GM12878 (cell line): ENCODE measurements around the gene KLC4.

Source experiments
- BMI1 ChIP-seq: fragments of 450-650 bp; IDR thresholded peaks from 2 replicates; pipeline ENCODE4 v1.6.1; 2016; ENCODE audit warnings: mild to moderate bottlenecking, moderate library complexity, borderline replicate concordance
- JUND ChIP-seq: IDR thresholded peaks from 2 replicates; pipeline ENCODE4 v1.6.1; 2012; ENCODE audit warnings: low read depth, mild to moderate bottlenecking, low read length, improper control_type of control experiment, moderate library complexity
- RB1 ChIP-seq: fragments of 450-650 bp; formaldehyde crosslinking; IDR thresholded peaks from 2 replicates; pipeline ENCODE4 v1.6.1; 2017; ENCODE audit warnings: mild to moderate bottlenecking, borderline replicate concordance
- SPI1 ChIP-seq: IDR thresholded peaks from 2 replicates; pipeline ENCODE4 v1.6.1; 2011; ENCODE audit warnings: low read depth, mild to moderate bottlenecking, low read length, moderate library complexity, borderline replicate concordance; ENCODE audit not compliant: insufficient read depth
- SUPT20H ChIP-seq: IDR thresholded peaks from 2 replicates; pipeline ENCODE4 v1.6.1; 2011; ENCODE audit warnings: low read depth, mild to moderate bottlenecking, low read length, moderate library complexity, borderline replicate concordance; ENCODE audit not compliant: control insufficient read depth
- TCF3 ChIP-seq: IDR thresholded peaks from 2 replicates; pipeline ENCODE4 v1.6.1; 2012; ENCODE audit warnings: low read depth, mild to moderate bottlenecking, low read length, borderline replicate concordance; ENCODE audit not compliant: insufficient read depth
- ZNF217 ChIP-seq: fragments of 450-650 bp; IDR thresholded peaks from 2 replicates; pipeline ENCODE4 v1.6.1; 2017; ENCODE audit warnings: antibody characterized with exemption, mild to moderate bottlenecking
- ZNF274 ChIP-seq: IDR thresholded peaks from one replicate; pipeline ENCODE4 v1.8.0; 2011; ENCODE audit not compliant: insufficient read length, insufficient read depth
- ZNF384 ChIP-seq: IDR thresholded peaks from 2 replicates; pipeline ENCODE4 v1.6.1; 2012; ENCODE audit warnings: low read depth, mild to moderate bottlenecking, low read length, improper control_type of control experiment, borderline replicate concordance
- TF ChIP-seq, protein P1 (sequence below): IDR thresholded peaks from 2 replicates; pipeline ENCODE4 v1.6.1; 2012; ENCODE audit warnings: low read depth, low read length, improper control_type of control experiment
- TF ChIP-seq, protein P2 (sequence below), 3 experiments: IDR thresholded peaks in 2 of 3; conservative IDR thresholded peaks in 1 of 3; 2 replicates each; pipeline ENCODE4 v1.5.1; 2011; ENCODE audit warnings: low read depth in 3 of 3, low read length in 3 of 3, mild to moderate bottlenecking in 3 of 3, control low read depth in 2 of 3, moderate library complexity in 2 of 3, inconsistent platforms in 1 of 3, mixed read lengths in 1 of 3; ENCODE audit not compliant: control insufficient read depth in 2 of 3, insufficient read depth in 1 of 3; ENCODE audit errors: extremely low read depth in 1 of 3
- TF ChIP-seq, protein P3 (sequence below): fragments of 450-650 bp; IDR thresholded peaks from 2 replicates; pipeline ENCODE4 v1.6.1; 2017; ENCODE audit warnings: mild to moderate bottlenecking, moderate library complexity

- TF ChIP-seq, protein P1, sequence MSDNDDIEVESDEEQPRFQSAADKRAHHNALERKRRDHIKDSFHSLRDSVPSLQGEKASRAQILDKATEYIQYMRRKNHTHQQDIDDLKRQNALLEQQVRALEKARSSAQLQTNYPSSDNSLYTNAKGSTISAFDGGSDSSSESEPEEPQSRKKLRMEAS, result no peak
- no peak for TF ChIP-seq RB1
- TF ChIP-seq, protein P2, sequence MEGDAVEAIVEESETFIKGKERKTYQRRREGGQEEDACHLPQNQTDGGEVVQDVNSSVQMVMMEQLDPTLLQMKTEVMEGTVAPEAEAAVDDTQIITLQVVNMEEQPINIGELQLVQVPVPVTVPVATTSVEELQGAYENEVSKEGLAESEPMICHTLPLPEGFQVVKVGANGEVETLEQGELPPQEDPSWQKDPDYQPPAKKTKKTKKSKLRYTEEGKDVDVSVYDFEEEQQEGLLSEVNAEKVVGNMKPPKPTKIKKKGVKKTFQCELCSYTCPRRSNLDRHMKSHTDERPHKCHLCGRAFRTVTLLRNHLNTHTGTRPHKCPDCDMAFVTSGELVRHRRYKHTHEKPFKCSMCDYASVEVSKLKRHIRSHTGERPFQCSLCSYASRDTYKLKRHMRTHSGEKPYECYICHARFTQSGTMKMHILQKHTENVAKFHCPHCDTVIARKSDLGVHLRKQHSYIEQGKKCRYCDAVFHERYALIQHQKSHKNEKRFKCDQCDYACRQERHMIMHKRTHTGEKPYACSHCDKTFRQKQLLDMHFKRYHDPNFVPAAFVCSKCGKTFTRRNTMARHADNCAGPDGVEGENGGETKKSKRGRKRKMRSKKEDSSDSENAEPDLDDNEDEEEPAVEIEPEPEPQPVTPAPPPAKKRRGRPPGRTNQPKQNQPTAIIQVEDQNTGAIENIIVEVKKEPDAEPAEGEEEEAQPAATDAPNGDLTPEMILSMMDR (IDR thresholded peaks at IDR 0.05 in 2 of 3, conservative IDR thresholded peaks at IDR 0.05 in 1 of 3; ENCODE audit: control insufficient read depth in 2 of 3, extremely low read depth in 1 of 3, insufficient read depth in 1 of 3, low read depth in 3 of 3, low read length in 3 of 3), result no peak
- no peak for TF ChIP-seq JUND
- no peak for TF ChIP-seq SUPT20H
- TF ChIP-seq ZNF384, result no peak
- no peak for TF ChIP-seq ZNF217
- no peak for TF ChIP-seq TCF3
- TF ChIP-seq SPI1, result no peak
- no peak for TF ChIP-seq ZNF274
- TF ChIP-seq BMI1, result no peak
- TF ChIP-seq, protein P3, sequence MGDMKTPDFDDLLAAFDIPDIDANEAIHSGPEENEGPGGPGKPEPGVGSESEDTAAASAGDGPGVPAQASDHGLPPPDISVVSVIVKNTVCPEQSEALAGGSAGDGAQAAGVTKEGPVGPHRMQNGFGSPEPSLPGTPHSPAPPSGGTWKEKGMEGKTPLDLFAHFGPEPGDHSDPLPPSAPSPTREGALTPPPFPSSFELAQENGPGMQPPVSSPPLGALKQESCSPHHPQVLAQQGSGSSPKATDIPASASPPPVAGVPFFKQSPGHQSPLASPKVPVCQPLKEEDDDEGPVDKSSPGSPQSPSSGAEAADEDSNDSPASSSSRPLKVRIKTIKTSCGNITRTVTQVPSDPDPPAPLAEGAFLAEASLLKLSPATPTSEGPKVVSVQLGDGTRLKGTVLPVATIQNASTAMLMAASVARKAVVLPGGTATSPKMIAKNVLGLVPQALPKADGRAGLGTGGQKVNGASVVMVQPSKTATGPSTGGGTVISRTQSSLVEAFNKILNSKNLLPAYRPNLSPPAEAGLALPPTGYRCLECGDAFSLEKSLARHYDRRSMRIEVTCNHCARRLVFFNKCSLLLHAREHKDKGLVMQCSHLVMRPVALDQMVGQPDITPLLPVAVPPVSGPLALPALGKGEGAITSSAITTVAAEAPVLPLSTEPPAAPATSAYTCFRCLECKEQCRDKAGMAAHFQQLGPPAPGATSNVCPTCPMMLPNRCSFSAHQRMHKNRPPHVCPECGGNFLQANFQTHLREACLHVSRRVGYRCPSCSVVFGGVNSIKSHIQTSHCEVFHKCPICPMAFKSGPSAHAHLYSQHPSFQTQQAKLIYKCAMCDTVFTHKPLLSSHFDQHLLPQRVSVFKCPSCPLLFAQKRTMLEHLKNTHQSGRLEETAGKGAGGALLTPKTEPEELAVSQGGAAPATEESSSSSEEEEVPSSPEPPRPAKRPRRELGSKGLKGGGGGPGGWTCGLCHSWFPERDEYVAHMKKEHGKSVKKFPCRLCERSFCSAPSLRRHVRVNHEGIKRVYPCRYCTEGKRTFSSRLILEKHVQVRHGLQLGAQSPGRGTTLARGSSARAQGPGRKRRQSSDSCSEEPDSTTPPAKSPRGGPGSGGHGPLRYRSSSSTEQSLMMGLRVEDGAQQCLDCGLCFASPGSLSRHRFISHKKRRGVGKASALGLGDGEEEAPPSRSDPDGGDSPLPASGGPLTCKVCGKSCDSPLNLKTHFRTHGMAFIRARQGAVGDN, result peak; percentile 81
These were observed 38.0 kb upstream of the KLC4 start, which contains the start of gene RRP36 for GRCh38 chr6:43021270-43022047.
